ENCODE measurements around the gene KCNH5.

Gene KCNH5

GRCh38 chr14:62687818-62688217 lies 357.4 kb downstream of the KCNH5 start:
- no peak for DNase-seq (ENCODE audit: low read depth in 2 of 2, low spot score in 1 of 2)

- no peak for DNase-seq (ENCODE audit: low read depth in 2 of 2, low spot score in 1 of 2)
Measured at GRCh38 chr14:62684376-62684775, 360.9 kb downstream of the KCNH5 start.

- no peak for DNase-seq (ENCODE audit: low read depth in 2 of 2, low spot score in 1 of 2)
Measured at GRCh38 chr14:62682208-62682607, 363.1 kb downstream of the KCNH5 start.

- DNase-seq (ENCODE audit: low read depth in 2 of 2, low spot score in 1 of 2): no peak
Measured at GRCh38 chr14:62674563-62675237, 370.6 kb downstream of the KCNH5 start.

- no peak for DNase-seq (ENCODE audit: low read depth in 2 of 2, low spot score in 1 of 2)
Measured at GRCh38 chr14:62673014-62673755, 372.1 kb downstream of the KCNH5 start.

GRCh38 chr14:62670526-62670925 lies 374.7 kb downstream of the KCNH5 start:
- DNase-seq (ENCODE audit: low read depth in 2 of 2, low spot score in 1 of 2): no peak

GRCh38 chr14:62667421-62667914 lies 377.8 kb downstream of the KCNH5 start:
- no peak for DNase-seq (ENCODE audit: low read depth in 2 of 2, low spot score in 1 of 2)

- no peak for DNase-seq (ENCODE audit: low read depth in 2 of 2, low spot score in 1 of 2)
Measured at GRCh38 chr14:62665286-62665685, 380.0 kb downstream of the KCNH5 start.

GRCh38 chr14:62663456-62663821 lies 381.8 kb downstream of the KCNH5 start:
- DNase-seq (ENCODE audit: low read depth in 2 of 2, low spot score in 1 of 2): no peak

- no peak for DNase-seq (ENCODE audit: low read depth in 2 of 2, low spot score in 1 of 2)
Measured at GRCh38 chr14:62662811-62663455, 382.3 kb downstream of the KCNH5 start.

GRCh38 chr14:62661818-62662217 lies 383.4 kb downstream of the KCNH5 start:
- no peak for DNase-seq (ENCODE audit: low read depth in 2 of 2, low spot score in 1 of 2)

GRCh38 chr14:62658631-62659030 lies 386.6 kb downstream of the KCNH5 start:
- no peak for DNase-seq (ENCODE audit: low read depth in 2 of 2, low spot score in 1 of 2)

- no peak for DNase-seq (ENCODE audit: low read depth in 2 of 2, low spot score in 1 of 2)
Measured at GRCh38 chr14:62657376-62657775, 387.9 kb downstream of the KCNH5 start.

GRCh38 chr14:62655166-62655565 lies 390.1 kb downstream of the KCNH5 start:
- DNase-seq (ENCODE audit: low read depth in 2 of 2, low spot score in 1 of 2): no peak

- no peak for DNase-seq (ENCODE audit: low read depth in 2 of 2, low spot score in 1 of 2)
Measured at GRCh38 chr14:62654641-62655040, 390.6 kb downstream of the KCNH5 start.
